NCI-H82 treated with DMSO at 0.1 percent for 48 hours (cell line): ENCODE data around the gene MBIP.
A peak's percentile ranks its signal among the peaks of the same experiment; 100 is the strongest.
"Not testable (repeated sequence)": the region's sequence is repeated elsewhere in the genome, so short reads cannot be mapped to it uniquely, and the experiment has no call there.

Experiments
- DNase-seq: peaks from one replicate; lab custom pipeline; 2025; ENCODE audit not compliant: unreplicated experiment; lab: John Stamatoyannopoulos, UW

MBIP gene, protein sequence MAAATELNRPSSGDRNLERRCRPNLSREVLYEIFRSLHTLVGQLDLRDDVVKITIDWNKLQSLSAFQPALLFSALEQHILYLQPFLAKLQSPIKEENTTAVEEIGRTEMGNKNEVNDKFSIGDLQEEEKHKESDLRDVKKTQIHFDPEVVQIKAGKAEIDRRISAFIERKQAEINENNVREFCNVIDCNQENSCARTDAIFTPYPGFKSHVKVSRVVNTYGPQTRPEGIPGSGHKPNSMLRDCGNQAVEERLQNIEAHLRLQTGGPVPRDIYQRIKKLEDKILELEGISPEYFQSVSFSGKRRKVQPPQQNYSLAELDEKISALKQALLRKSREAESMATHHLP

GRCh38 chr14:36320200-36320896 lies at the start of gene MBIP:
Gene MBIP (minus strand): TSS chr14:36320637. CDS start chr14:36320588, 49 bp downstream.
- peak; percentile 91 for DNase-seq

DNA sequence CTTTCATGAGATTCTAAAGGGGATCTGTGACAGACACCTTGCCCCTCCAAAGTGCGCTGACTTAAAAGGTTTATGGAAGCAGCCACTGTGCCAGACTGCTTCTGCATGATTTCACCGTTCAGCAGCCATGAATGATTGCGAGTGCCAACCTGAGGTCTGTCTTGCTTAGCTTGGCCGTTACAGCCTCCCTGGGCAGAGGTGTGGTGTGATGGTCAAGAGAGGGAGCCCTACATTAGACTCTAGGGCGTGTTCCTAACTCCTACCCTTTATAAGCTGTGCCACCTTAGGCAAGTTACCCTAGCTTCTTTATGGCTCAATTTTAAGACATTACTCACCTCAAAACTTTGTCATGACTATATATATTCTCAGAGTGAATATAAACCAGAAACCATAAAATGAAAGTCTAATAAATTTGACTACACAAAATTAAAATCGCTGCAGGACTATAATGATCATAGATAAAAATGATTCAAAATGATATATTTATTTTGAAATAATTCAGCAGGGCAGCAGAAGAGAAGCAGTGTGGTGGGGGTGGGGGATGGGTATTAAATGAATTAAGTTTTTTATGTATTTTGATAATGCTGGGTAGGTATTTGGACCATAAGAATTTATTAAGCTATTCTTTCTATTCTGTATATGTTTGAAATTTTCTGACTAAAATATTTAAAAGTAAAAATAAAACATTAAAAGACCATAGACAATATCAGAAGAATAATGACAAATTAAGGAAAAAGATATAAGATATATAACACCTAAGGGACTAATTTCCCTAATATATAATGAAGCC lies 47.7 kb upstream of the MBIP start:
- no peak for DNase-seq

GRCh38 chr14:36365766-36366165 lies 45.3 kb upstream of the MBIP start:
- DNase-seq = no peak

GRCh38 chr14:36363704-36364103 lies 43.3 kb upstream of the MBIP start:
- DNase-seq = no peak

DNA sequence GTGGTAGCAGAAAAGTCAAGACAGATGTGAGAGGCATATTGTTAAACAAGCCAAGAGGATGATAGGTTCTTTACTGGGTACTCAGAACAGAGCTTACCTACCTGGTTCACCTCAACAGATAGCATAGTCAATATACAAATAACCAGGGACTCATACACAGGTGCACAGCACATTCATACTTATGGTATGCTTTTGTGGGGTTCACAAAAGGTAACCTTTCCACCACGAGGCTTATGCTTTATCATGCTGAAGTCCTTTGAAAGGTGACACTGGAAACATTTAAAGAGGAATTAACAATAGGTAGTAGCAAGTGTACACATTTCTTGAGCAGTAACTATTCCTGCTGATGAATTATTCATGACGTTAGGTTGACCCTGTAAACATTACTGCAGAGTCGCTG lies 42.2 kb upstream of the MBIP start:
- no peak for DNase-seq

- no peak for DNase-seq
Observed at GRCh38 chr14:36361210-36361853, 40.9 kb upstream of the MBIP start.

DNA sequence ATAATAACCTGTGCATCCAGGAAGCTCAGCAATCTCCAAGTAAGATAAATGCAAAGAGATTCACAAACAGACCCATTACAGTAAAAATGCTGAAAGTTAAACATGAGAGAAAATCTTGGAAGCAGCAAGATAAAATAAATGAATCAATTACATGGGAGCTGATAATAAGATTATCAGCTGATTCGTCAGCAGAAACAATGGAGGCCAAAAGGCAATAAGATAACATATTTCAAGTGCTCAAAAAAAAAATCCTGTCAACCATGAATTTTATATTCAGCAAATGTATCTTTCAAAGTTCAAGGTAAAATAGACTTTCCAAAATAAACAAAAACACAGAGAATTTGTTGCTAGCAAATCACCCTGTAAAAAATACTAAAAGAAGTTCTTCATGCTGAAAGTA lies 36.4 kb upstream of the MBIP start:
- no peak for DNase-seq

DNA sequence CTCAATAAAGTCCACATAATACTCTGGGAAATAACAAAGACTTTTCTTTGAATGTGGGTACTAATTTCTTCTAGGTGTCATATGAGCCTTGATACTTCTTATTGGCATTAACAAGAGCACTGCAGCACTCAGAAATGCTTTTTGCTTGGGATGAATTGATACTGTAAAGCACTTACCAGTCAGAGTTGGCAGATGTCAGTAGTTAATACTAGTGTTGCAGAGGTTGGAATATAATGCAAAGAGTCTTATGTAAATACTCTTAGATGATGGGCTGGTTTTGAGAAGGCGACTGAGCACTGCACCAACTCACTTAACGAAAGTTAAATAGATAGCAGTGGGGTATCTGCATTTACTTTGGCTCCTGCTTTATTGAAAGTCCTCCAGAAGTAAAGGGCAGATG lies 25.6 kb upstream of the MBIP start:
- no peak for DNase-seq

GRCh38 chr14:36344211-36344610 lies 23.8 kb upstream of the MBIP start:
- DNase-seq = no peak

- DNase-seq = not testable (repeated sequence)
Observed at GRCh38 chr14:36341811-36342210, 21.4 kb upstream of the MBIP start.

DNA sequence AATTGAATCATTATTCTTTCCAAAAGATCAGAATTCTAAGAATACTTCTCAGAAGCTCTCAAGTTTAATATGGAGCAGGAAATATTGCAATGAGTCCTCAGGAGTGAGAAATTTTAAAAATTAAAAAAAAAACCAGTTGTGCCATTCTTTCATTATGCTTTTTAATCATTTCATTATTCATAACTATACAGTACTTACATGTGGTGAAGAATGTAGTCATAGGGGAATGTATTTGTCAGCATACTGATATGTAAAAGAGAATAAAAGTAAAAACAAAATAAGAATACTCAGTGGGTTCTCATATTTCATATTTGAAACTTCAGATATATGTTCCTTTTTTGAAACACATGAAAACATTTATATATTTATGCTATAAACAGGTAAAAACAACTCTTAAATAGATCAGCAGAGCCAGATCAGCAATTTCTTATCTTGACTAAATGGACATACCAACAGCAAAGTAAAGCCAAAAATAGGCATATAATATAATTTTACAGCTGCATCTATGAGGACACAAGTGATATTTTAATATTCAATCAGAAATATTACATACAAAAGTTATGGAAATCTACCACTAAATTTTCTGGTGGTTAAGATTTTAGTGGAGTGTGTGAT lies 19.9 kb upstream of the MBIP start:
- no peak for DNase-seq

DNA sequence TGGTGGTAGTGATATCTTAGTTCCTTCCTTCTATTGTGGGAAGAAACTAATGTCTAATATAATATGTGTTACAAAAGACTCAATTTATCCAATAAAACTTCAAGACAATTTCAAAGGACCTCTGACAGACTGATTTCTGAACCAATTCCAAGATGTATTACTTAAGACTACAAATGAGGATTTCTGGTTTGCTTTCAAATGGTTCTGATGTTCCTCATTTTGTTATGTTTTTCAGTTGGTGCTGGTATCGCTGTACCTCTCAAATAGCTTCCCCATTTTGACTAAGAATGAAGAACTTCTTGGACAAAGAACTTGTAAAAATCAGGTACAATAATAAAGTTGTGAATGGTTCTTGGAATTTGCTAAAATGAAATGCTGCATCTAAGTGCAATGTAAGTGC lies 19.4 kb upstream of the MBIP start:
- DNase-seq = no peak

- no peak for DNase-seq
Observed at GRCh38 chr14:36333119-36333518, 12.7 kb upstream of the MBIP start.

- DNase-seq = not testable (repeated sequence)
Observed at GRCh38 chr14:36327573-36327972, 7.1 kb upstream of the MBIP start.

GRCh38 chr14:36325853-36326252 lies 5.4 kb upstream of the MBIP start:
- DNase-seq = no peak

GRCh38 chr14:36324897-36325296 lies 4.5 kb upstream of the MBIP start:
- no peak for DNase-seq

DNA sequence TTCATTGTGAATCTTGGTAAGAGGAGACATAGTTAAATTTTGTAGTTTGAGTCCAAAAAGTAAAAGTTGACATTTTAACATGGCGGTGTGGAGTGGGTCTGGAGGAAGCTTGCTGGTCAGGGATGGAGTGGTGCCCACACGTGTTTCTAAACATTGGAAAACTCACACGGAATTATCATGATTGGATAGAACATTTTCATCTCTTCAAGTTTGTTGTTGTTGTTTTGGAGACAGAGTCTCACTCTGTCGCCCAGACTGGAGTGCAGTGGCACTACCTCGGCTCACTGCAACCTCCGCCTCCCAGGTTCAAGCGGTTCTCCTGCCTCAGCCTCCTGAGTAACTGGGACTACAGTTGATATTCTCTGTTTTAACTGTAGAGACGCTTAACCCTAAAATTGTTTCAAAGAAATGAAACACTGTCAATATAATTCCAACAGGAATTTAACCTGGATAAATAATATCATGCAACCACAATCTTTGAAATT lies 502 bp upstream of the MBIP start:
- DNase-seq = no peak

GRCh38 chr14:36319899-36320199 lies 588 bp downstream of the MBIP start:
- DNase-seq = no peak

- no peak for DNase-seq
Observed at GRCh38 chr14:36317650-36318049, 2.8 kb downstream of the MBIP start.

DNA sequence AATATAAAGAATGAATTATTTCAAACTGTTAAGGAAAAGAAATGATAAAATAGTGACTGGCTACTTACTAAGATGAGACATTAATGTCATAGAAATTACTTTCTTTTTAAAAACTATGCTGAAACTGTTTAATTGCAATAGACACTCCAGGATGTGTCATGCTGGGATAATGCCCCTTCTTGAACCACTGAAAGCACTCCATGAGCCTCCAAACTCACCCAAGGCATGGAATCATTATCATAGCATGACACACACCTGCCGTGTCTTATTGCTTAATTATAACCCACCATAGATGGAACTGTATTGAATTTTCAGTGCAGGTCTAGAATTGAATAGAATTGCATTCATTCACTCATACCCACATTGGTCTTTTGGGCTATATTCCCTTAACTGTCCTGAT lies 4.3 kb downstream of the MBIP start:
- no peak for DNase-seq
